ENCODE data around the gene SHROOM4. TPM values are rescaled to one million over a fixed set of nuclear protein-coding genes. Genes with fewer than 3 reads are reported as not detected.

SHROOM4 gene, protein sequence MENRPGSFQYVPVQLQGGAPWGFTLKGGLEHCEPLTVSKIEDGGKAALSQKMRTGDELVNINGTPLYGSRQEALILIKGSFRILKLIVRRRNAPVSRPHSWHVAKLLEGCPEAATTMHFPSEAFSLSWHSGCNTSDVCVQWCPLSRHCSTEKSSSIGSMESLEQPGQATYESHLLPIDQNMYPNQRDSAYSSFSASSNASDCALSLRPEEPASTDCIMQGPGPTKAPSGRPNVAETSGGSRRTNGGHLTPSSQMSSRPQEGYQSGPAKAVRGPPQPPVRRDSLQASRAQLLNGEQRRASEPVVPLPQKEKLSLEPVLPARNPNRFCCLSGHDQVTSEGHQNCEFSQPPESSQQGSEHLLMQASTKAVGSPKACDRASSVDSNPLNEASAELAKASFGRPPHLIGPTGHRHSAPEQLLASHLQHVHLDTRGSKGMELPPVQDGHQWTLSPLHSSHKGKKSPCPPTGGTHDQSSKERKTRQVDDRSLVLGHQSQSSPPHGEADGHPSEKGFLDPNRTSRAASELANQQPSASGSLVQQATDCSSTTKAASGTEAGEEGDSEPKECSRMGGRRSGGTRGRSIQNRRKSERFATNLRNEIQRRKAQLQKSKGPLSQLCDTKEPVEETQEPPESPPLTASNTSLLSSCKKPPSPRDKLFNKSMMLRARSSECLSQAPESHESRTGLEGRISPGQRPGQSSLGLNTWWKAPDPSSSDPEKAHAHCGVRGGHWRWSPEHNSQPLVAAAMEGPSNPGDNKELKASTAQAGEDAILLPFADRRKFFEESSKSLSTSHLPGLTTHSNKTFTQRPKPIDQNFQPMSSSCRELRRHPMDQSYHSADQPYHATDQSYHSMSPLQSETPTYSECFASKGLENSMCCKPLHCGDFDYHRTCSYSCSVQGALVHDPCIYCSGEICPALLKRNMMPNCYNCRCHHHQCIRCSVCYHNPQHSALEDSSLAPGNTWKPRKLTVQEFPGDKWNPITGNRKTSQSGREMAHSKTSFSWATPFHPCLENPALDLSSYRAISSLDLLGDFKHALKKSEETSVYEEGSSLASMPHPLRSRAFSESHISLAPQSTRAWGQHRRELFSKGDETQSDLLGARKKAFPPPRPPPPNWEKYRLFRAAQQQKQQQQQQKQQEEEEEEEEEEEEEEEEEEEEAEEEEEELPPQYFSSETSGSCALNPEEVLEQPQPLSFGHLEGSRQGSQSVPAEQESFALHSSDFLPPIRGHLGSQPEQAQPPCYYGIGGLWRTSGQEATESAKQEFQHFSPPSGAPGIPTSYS (N-terminal part only)
- total RNA-seq (1 to 10 TPM; 4.6 to 6.5 TPM), polyA plus RNA-seq (ENCODE audit: insufficient read depth, low read depth, low replicate concordance) (1.9 TPM)
- long read RNA-seq, donor 1, partial matches to known transcripts: 12 of 12 reads
- long read RNA-seq, donor 1, other reads (novel, unspliced or antisense): 0 of 12 reads
- long read RNA-seq, donor 2: 0 reads

DNA sequence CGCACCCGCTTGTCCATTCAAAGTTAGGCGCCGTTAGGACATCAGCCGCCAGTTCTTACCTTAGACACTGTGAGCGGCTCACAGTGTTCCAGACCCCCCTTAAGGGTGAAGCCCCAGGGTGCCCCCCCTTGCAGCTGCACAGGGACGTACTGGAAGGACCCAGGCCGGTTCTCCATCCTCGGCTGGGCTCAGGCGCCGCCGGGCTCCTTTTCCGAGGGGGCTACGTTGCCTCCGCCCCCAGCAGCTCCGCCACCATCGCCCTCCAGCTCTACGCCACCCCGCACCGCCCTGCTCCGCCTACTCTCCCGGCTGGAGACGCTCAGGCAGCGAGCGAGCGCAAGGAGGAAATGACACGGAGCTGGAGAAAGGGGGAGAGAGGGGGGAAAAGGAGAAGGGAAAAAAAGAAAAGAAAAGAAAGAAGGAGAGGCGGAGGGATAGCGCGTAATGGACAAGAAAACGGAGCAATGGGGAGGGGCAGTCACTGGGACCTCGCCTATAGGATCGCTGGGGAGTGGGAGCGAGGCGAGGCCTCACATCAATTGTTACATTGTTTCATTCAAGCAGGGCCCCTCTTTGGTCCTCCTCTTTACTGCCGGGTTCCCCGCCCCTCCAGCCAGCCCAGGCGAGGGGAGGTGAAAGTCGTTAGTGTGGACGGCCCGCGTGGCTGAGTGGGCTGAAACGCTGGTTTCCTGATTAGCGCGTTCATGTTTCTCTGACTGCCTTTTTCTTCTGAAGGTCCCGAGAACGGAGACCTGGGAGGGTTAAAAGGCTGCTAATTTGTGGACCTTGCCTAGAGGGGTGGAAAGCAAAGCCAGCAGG lies at the start of gene SHROOM4:
Gene SHROOM4, minus strand, starts transcription at position 352 of the 819 bp plus-strand sequence. Its CDS starts 176 bp downstream, at position 176.
- DNase-seq: peak; percentile 38
- WGBS, 2 donors: 1% methylated on average over 43 of the region's 47 CpGs; no CpG with 5 or more reads in 1 of the 2 donors
- Histone ChIP-seq H3K36me3 (ENCODE audit: low read depth, missing control alignments) (no peaks in the 10 kb centered on the region), H3K9me3 (no peaks in the 10 kb centered on the region), H3K27ac (no peak within 1 kb of the TSS), H3K4me1 (no peaks in the 10 kb centered on the region), H3K4me3 (peak within 1 kb of the TSS; percentile 36 to 56), H3K27me3 (no peaks in the 10 kb centered on the region)
- no peak for TF ChIP-seq POLR2A (IDR thresholded peaks at IDR 0.05)
- TF ChIP-seq, protein P1, sequence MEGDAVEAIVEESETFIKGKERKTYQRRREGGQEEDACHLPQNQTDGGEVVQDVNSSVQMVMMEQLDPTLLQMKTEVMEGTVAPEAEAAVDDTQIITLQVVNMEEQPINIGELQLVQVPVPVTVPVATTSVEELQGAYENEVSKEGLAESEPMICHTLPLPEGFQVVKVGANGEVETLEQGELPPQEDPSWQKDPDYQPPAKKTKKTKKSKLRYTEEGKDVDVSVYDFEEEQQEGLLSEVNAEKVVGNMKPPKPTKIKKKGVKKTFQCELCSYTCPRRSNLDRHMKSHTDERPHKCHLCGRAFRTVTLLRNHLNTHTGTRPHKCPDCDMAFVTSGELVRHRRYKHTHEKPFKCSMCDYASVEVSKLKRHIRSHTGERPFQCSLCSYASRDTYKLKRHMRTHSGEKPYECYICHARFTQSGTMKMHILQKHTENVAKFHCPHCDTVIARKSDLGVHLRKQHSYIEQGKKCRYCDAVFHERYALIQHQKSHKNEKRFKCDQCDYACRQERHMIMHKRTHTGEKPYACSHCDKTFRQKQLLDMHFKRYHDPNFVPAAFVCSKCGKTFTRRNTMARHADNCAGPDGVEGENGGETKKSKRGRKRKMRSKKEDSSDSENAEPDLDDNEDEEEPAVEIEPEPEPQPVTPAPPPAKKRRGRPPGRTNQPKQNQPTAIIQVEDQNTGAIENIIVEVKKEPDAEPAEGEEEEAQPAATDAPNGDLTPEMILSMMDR (IDR thresholded peaks at IDR 0.05): no peak
- intact Hi-C loops (cut with DNase I; ENCODE audit: low total_unique reads): no loop called here

DNA sequence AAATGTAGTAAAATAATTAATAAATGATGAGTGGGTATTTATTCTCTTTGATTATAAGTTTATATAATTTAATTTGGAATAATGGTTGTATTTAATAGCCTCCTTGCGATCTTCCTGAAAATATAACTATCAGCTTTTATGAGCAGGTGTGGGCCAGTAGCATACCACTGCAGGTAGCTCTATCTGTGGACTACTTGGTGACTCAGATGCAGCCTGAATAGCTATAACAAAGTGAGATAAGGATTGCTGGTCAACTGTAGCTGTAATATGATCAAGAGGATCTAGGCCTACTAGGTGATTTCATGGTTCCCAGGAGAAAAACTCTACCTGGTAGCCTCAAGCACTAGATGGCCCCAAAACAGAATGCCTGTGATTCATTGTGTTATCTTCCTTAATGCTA lies 49.5 kb upstream of the SHROOM4 start:
- H3K36me3 ChIP-seq (ENCODE audit: low read depth, missing control alignments): no peaks in the 10 kb centered on the region
- no peak for TF ChIP-seq POLR2A (IDR thresholded peaks at IDR 0.05)
- TF ChIP-seq, protein P1 (IDR thresholded peaks at IDR 0.05): no peak
- H3K27ac ChIP-seq: no peak overlapping the region
- H3K9me3 ChIP-seq: no peaks in the 10 kb centered on the region
- WGBS, 2 donors: 97 to 100% methylated on average over 1 of the region's 1 CpG
- DNase-seq: no peak
- H3K4me3 ChIP-seq: no peak overlapping the region
- intact Hi-C loops (cut with DNase I; ENCODE audit: low total_unique reads): no loop called here
- H3K4me1 ChIP-seq: no peaks in the 10 kb centered on the region
- H3K27me3 ChIP-seq: no peaks in the 10 kb centered on the region

DNA sequence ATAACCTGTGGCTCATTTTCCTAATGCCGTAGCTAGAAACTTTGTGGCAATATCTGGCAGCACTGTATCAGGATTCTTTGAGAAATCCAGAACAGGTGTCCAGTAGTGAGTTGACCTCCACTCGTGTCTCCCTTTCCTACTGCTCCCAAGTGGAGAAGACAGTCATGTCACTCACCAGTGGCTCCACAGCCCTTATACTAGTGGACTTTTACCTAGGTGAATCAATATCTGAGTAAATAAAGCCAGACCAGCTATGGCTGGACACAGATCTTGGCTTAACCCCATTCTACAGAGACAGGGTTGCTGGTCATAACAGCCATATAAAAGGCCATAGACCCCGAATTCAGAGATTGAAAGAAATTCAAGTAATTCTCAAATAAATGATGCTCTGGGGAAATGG lies 46.5 kb upstream of the SHROOM4 start:
- TF ChIP-seq POLR2A (IDR thresholded peaks at IDR 0.05): no peak
- TF ChIP-seq, protein P1 (IDR thresholded peaks at IDR 0.05): no peak
- intact Hi-C loops (cut with DNase I; ENCODE audit: low total_unique reads): no loop called here

DNA sequence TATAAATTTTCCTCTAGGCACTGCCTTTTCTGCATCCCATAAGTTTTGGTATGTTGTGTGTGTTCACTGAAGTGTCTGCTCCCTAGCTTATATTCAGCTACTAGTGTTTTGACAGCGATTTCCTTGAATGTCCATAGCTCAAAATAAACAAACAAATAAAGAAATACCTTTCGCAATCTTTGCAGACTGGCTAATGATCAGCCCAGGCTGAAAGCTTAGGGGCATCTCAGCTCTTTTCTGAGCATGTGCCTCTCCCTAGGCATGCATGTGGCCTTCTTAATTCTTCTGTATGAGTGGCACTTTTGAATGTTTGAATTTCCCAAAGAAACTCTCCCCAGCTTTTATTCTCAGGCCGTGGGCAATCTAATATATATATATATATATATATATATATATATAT lies 44.6 kb upstream of the SHROOM4 start:
- 86 to 90% methylated on average over 3 of the region's 3 CpGs for WGBS, 2 donors
- intact Hi-C loops (cut with DNase I; ENCODE audit: low total_unique reads): no loop called here
- TF ChIP-seq, protein P1 (IDR thresholded peaks at IDR 0.05): no peak
- no peak for TF ChIP-seq POLR2A (IDR thresholded peaks at IDR 0.05)
- DNase-seq: no peak
- no peaks in the 10 kb centered on the region for H3K36me3 ChIP-seq (ENCODE audit: low read depth, missing control alignments)
- H3K9me3 ChIP-seq: no peaks in the 10 kb centered on the region
- H3K4me3 ChIP-seq: no peak overlapping the region
- H3K4me1 ChIP-seq: no peaks in the 10 kb centered on the region
- no peak overlapping the region for H3K27ac ChIP-seq
- no peaks in the 10 kb centered on the region for H3K27me3 ChIP-seq

More for the DNA sequence above, 46.5 kb upstream of the SHROOM4 start:
- no peaks in the 10 kb centered on the region for H3K4me1 ChIP-seq
- no peak overlapping the region for H3K27ac ChIP-seq
- WGBS, 2 donors: 94 to 97% methylated on average over 3 of the region's 3 CpGs
- no peak overlapping the region for H3K4me3 ChIP-seq
- H3K36me3 ChIP-seq (ENCODE audit: low read depth, missing control alignments): no peaks in the 10 kb centered on the region
- H3K9me3 ChIP-seq: no peaks in the 10 kb centered on the region
- no peak for DNase-seq
- H3K27me3 ChIP-seq: no peaks in the 10 kb centered on the region
